ENCODE results near the gene GALM. TPM values are rescaled to one million over a fixed set of nuclear protein-coding genes. Genes with fewer than 3 reads are reported as not detected.
"Not testable (repeated sequence)": the region's sequence is repeated elsewhere in the genome, so short reads cannot be mapped to it uniquely, and the experiment has no call there.

The GALM gene
- total and polyA plus RNA-seq, 2 experiments from 2014 or later, result 46.0 to 47.4 TPM

- Histone ChIP-seq H3K36me3 (no peaks in the 10 kb centered on the region), H3K27ac (no peak overlapping the region), H3K9me3 (ENCODE audit: low read depth) (no peaks in the 10 kb centered on the region), H3K27me3 (no peaks in the 10 kb centered on the region), H3K4me1 (ENCODE audit: low read depth) (peaks cover 9% of the 10 kb centered on the region), H3K4me3 (no peak overlapping the region)
- TF ChIP-seq, protein P1, sequence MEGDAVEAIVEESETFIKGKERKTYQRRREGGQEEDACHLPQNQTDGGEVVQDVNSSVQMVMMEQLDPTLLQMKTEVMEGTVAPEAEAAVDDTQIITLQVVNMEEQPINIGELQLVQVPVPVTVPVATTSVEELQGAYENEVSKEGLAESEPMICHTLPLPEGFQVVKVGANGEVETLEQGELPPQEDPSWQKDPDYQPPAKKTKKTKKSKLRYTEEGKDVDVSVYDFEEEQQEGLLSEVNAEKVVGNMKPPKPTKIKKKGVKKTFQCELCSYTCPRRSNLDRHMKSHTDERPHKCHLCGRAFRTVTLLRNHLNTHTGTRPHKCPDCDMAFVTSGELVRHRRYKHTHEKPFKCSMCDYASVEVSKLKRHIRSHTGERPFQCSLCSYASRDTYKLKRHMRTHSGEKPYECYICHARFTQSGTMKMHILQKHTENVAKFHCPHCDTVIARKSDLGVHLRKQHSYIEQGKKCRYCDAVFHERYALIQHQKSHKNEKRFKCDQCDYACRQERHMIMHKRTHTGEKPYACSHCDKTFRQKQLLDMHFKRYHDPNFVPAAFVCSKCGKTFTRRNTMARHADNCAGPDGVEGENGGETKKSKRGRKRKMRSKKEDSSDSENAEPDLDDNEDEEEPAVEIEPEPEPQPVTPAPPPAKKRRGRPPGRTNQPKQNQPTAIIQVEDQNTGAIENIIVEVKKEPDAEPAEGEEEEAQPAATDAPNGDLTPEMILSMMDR (IDR thresholded peaks at IDR 0.05; ENCODE audit: low read depth, low read length), result no peak
- DNase-seq (ENCODE audit: low read depth in 1 of 2, low spot score in 1 of 2), result no peak
Measured at GRCh38 chr2:38632980-38633379, 32.9 kb upstream of the GALM start.

- DNase-seq (ENCODE audit: low read depth in 1 of 2, low spot score in 1 of 2), result no peak
- TF ChIP-seq, protein P1 (IDR thresholded peaks at IDR 0.05; ENCODE audit: low read depth, low read length), result no peak
- no peaks in the 10 kb centered on the region for H3K27me3 ChIP-seq
Measured at GRCh38 chr2:38633895-38634294, 32.0 kb upstream of the GALM start.

GRCh38 chr2:38634684-38635083 is 31.2 kb upstream of the GALM start:
- no peaks in the 10 kb centered on the region for H3K36me3 ChIP-seq
- no peak for DNase-seq (ENCODE audit: low read depth in 1 of 2, low spot score in 1 of 2)
- H3K27ac ChIP-seq, result no peak overlapping the region
- no peak overlapping the region for H3K4me3 ChIP-seq
- H3K4me1 ChIP-seq (ENCODE audit: low read depth), result peaks cover 9% of the 10 kb centered on the region
- H3K27me3 ChIP-seq, result no peaks in the 10 kb centered on the region
- TF ChIP-seq, protein P1 (IDR thresholded peaks at IDR 0.05; ENCODE audit: low read depth, low read length), result no peak
- no peaks in the 10 kb centered on the region for H3K9me3 ChIP-seq (ENCODE audit: low read depth)

More at GRCh38 chr2:38633895-38634294, 32.0 kb upstream of the GALM start:
- Histone ChIP-seq H3K4me1 (ENCODE audit: low read depth) (peaks cover 9% of the 10 kb centered on the region), H3K9me3 (ENCODE audit: low read depth) (no peaks in the 10 kb centered on the region), H3K4me3 (no peak overlapping the region), H3K27ac (no peak overlapping the region), H3K36me3 (no peaks in the 10 kb centered on the region)

DNA sequence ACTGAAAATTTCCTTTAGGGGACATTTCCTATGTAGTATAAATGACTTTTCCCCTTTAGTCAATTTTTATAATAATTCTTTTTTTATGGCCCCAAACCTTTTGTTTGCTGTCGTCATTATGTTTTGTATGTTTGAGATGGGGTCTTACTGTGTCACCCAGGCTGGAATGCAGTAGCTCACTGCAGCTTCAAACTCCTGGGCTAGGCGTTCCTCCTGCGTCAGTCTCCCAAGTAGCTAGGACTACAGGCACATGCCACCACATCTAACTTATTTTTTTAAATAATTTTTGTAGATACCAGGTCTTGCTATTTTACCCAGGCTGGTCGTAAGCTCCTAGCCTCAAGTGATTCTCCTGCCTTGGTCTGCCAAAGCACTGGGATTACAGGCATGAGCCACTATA is 30.8 kb upstream of the GALM start:
- Histone ChIP-seq H3K4me1 (ENCODE audit: low read depth) (peaks cover 9% of the 10 kb centered on the region), H3K27me3 (no peaks in the 10 kb centered on the region), H3K4me3 (no peak overlapping the region), H3K9me3 (ENCODE audit: low read depth) (no peaks in the 10 kb centered on the region), H3K36me3 (no peaks in the 10 kb centered on the region), H3K27ac (no peak overlapping the region)
- no peak for DNase-seq (ENCODE audit: low read depth in 1 of 2, low spot score in 1 of 2)
- TF ChIP-seq, protein P1 (IDR thresholded peaks at IDR 0.05; ENCODE audit: low read depth, low read length), result no peak

DNA sequence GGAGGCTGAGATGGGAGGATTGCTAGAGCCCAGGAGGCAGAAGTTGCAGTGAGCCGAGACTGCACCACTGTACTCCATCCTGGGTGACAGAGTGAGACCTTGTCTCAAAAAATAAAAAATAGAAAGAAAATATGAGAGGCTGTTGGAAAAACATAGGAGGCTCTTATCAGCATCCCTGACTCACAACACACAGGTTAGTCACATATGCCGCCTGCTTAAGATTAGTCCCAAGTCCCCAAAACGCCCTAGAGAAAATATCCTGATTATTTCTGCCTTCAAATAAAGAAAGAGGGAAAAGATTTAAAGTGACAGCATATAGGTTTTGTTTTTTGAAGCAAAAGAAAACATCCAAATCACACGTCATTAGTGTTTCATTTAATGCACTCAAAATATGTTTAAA is 29.8 kb upstream of the GALM start:
- Histone ChIP-seq H3K27me3 (no peaks in the 10 kb centered on the region), H3K27ac (no peak overlapping the region), H3K36me3 (no peaks in the 10 kb centered on the region), H3K4me3 (no peak overlapping the region), H3K9me3 (ENCODE audit: low read depth) (no peaks in the 10 kb centered on the region), H3K4me1 (ENCODE audit: low read depth) (peaks cover 9% of the 10 kb centered on the region)
- no peak for DNase-seq (ENCODE audit: low read depth in 1 of 2, low spot score in 1 of 2)
- TF ChIP-seq, protein P1 (IDR thresholded peaks at IDR 0.05; ENCODE audit: low read depth, low read length), result no peak

DNA sequence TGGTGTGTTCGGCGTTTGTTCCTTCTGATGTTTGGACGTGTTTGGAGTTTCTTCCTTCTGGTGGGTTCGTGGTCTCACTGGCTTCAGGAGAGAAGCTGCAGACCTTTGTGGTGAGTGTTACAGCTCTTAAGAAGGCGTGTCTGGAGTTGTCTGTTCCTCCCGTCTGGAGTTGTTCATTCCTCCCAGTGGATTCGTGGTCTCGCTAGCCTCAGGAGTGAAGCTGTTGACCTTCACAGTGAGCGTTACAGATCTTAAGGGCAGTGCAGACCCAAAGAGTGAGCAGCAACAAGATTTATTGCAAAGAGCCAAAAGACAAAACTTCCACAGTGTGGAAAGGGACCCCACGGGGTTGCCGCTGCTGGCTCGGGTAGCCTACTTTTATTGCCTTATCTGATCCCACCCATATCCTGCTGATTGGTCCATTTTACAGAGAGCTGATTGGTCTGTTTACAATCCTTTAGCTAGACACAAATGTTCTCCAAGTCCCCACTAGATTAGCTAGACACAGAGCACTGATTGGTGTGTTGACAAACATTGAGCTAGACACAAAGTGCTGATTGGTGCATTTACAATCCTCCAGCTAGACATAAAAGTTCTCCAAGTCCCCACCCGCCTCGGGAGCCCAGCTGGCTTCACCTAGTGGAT is 23.4 kb upstream of the GALM start:
- not testable (repeated sequence) for H3K36me3 ChIP-seq; H3K4me1 ChIP-seq (ENCODE audit: low read depth); DNase-seq (ENCODE audit: low read depth in 1 of 2, low spot score in 1 of 2); H3K27ac ChIP-seq; H3K9me3 ChIP-seq (ENCODE audit: low read depth); H3K27me3 ChIP-seq; H3K4me3 ChIP-seq
